Measurements from ENCODE around the gene PARN. TPM values are rescaled to one million over a fixed set of nuclear protein-coding genes. Genes with fewer than 3 reads are reported as not detected.
"Not testable (repeated sequence)": the region's sequence is repeated elsewhere in the genome, so short reads cannot be mapped to it uniquely, and the experiment has no call there.

PARN gene
- total RNA-seq, 1 donor from 2014 or later = 24.5 TPM

- Histone ChIP-seq H3K4me1 (ENCODE audit: control insufficient read depth in 3 of 3, insufficient read depth in 3 of 3, low read length in 3 of 3) (peaks cover 26 to 31% (median 29%) of the 10 kb centered on the region in 3 donors), H3K36me3 (ENCODE audit: control insufficient read depth in 3 of 3, insufficient read depth in 3 of 3, low read length in 3 of 3) (peaks cover under 1 to 7% (median 1%) of the 10 kb centered on the region in 3 donors), H3K9me3 (ENCODE audit: control insufficient read depth in 3 of 3, low read length in 3 of 3) (no peaks in the 10 kb centered on the region), H3K4me3 (ENCODE audit: low read length in 3 of 3) (peak within 1 kb of the TSS; percentile 90 to 96 (median 93)), H3K27me3 (ENCODE audit: control insufficient read depth in 3 of 3, insufficient read depth in 3 of 3, low read length in 3 of 3) (no peaks in the 10 kb centered on the region), H3K9ac (ENCODE audit: low read depth in 1 of 3, low read length in 3 of 3) (peak within 1 kb of the TSS; percentile 93 to 99 (median 94)), H3K27ac (ENCODE audit: low read depth, low read length) (peak within 1 kb of the TSS; percentile 95)
Observed at GRCh38 chr16:14632693-14633569, 2.9 kb upstream of the PARN start, which contains the start of gene BFAR. BFAR (plus strand) TSS chr16:14632951; CDS start chr16:14644347, 11,396 bp downstream.

- peak overlapping the region; percentile 30 to 99 (median 98) for H3K9ac ChIP-seq (ENCODE audit: low read depth in 1 of 3, low read length in 3 of 3)
- H3K9me3 ChIP-seq (ENCODE audit: control insufficient read depth in 3 of 3, low read length in 3 of 3); H3K27me3 ChIP-seq (ENCODE audit: control insufficient read depth in 3 of 3, insufficient read depth in 3 of 3, low read length in 3 of 3): not testable (repeated sequence)
- peak overlapping the region; percentile 74 to 93 (median 90) for H3K4me3 ChIP-seq (ENCODE audit: low read length in 3 of 3)
- peak overlapping the region; percentile 92 for H3K27ac ChIP-seq (ENCODE audit: low read depth, low read length)
- peaks cover 26 to 31% (median 29%) of the 10 kb centered on the region in 3 donors for H3K4me1 ChIP-seq (ENCODE audit: control insufficient read depth in 3 of 3, insufficient read depth in 3 of 3, low read length in 3 of 3)
- H3K36me3 ChIP-seq (ENCODE audit: control insufficient read depth in 3 of 3, insufficient read depth in 3 of 3, low read length in 3 of 3) = peaks cover 1 to 22% (median 21%) of the 10 kb centered on the region in 3 donors
Observed at GRCh38 chr16:14630620-14631330, 715 bp upstream of the PARN start.

GRCh38 chr16:14629612-14629918 lies 495 bp downstream of the PARN start:
- Histone ChIP-seq H3K27ac (ENCODE audit: low read depth, low read length) (peak overlapping the region; percentile 92), H3K4me1 (ENCODE audit: control insufficient read depth in 3 of 3, insufficient read depth in 3 of 3, low read length in 3 of 3) (peaks cover 25 to 29% (median 27%) of the 10 kb centered on the region in 3 donors), H3K9ac (ENCODE audit: low read depth in 1 of 3, low read length in 3 of 3) (peak overlapping the region; percentile 97 to 99 (median 98)), H3K27me3 (ENCODE audit: control insufficient read depth in 3 of 3, insufficient read depth in 3 of 3, low read length in 3 of 3) (no peaks in the 10 kb centered on the region), H3K36me3 (ENCODE audit: control insufficient read depth in 3 of 3, insufficient read depth in 3 of 3, low read length in 3 of 3) (peaks cover 10 to 30% (median 28%) of the 10 kb centered on the region in 3 donors), H3K9me3 (ENCODE audit: control insufficient read depth in 3 of 3, low read length in 3 of 3) (no peaks in the 10 kb centered on the region), H3K4me3 (ENCODE audit: low read length in 3 of 3) (peak overlapping the region; percentile 89 to 93 (median 90))

GRCh38 chr16:14628806-14629611 lies 1.1 kb downstream of the PARN start:
- no peaks in the 10 kb centered on the region for H3K9me3 ChIP-seq (ENCODE audit: control insufficient read depth in 3 of 3, low read length in 3 of 3)
- peaks cover 13 to 33% (median 30%) of the 10 kb centered on the region in 3 donors for H3K36me3 ChIP-seq (ENCODE audit: control insufficient read depth in 3 of 3, insufficient read depth in 3 of 3, low read length in 3 of 3)
- no peaks in the 10 kb centered on the region for H3K27me3 ChIP-seq (ENCODE audit: control insufficient read depth in 3 of 3, insufficient read depth in 3 of 3, low read length in 3 of 3)
- H3K9ac ChIP-seq (ENCODE audit: low read depth in 1 of 3, low read length in 3 of 3) = peak overlapping the region; percentile 97 to 99 (median 98)
- peak overlapping the region; percentile 92 for H3K27ac ChIP-seq (ENCODE audit: low read depth, low read length)
- peak overlapping the region; percentile 89 to 93 (median 90) for H3K4me3 ChIP-seq (ENCODE audit: low read length in 3 of 3)
- peaks cover 20 to 25% (median 23%) of the 10 kb centered on the region in 3 donors for H3K4me1 ChIP-seq (ENCODE audit: control insufficient read depth in 3 of 3, insufficient read depth in 3 of 3, low read length in 3 of 3)

- peaks cover 12 to 16% (median 15%) of the 10 kb centered on the region in 3 donors for H3K4me1 ChIP-seq (ENCODE audit: control insufficient read depth in 3 of 3, insufficient read depth in 3 of 3, low read length in 3 of 3)
- H3K4me3 ChIP-seq (ENCODE audit: low read length in 3 of 3) = no peak overlapping the region
- no peaks in the 10 kb centered on the region for H3K27me3 ChIP-seq (ENCODE audit: control insufficient read depth in 3 of 3, insufficient read depth in 3 of 3, low read length in 3 of 3)
- H3K36me3 ChIP-seq (ENCODE audit: control insufficient read depth in 3 of 3, insufficient read depth in 3 of 3, low read length in 3 of 3) = peaks cover 20 to 37% (median 34%) of the 10 kb centered on the region in 3 donors
- no peak overlapping the region for H3K27ac ChIP-seq (ENCODE audit: low read depth, low read length)
- no peak overlapping the region for H3K9ac ChIP-seq (ENCODE audit: low read depth in 1 of 3, low read length in 3 of 3)
- H3K9me3 ChIP-seq (ENCODE audit: control insufficient read depth in 3 of 3, low read length in 3 of 3) = no peaks in the 10 kb centered on the region
Observed at GRCh38 chr16:14627078-14627477, 3.0 kb downstream of the PARN start.

- Histone ChIP-seq H3K4me3 (ENCODE audit: low read length in 3 of 3) (no peak overlapping the region), H3K9ac (ENCODE audit: low read depth in 1 of 3, low read length in 3 of 3) (no peak overlapping the region), H3K36me3 (ENCODE audit: control insufficient read depth in 3 of 3, insufficient read depth in 3 of 3, low read length in 3 of 3) (peaks cover 19 to 31% (median 21%) of the 10 kb centered on the region in 3 donors), H3K9me3 (ENCODE audit: control insufficient read depth in 3 of 3, low read length in 3 of 3) (no peaks in the 10 kb centered on the region), H3K27ac (ENCODE audit: low read depth, low read length) (no peak overlapping the region), H3K4me1 (ENCODE audit: control insufficient read depth in 3 of 3, insufficient read depth in 3 of 3, low read length in 3 of 3) (no peaks in the 10 kb centered on the region), H3K27me3 (ENCODE audit: control insufficient read depth in 3 of 3, insufficient read depth in 3 of 3, low read length in 3 of 3) (no peaks in the 10 kb centered on the region)
Observed at GRCh38 chr16:14618566-14618965, 11.5 kb downstream of the PARN start.

- Histone ChIP-seq H3K9me3 (ENCODE audit: control insufficient read depth in 3 of 3, low read length in 3 of 3) (no peaks in the 10 kb centered on the region), H3K36me3 (ENCODE audit: control insufficient read depth in 3 of 3, insufficient read depth in 3 of 3, low read length in 3 of 3) (peaks cover 20 to 43% (median 29%) of the 10 kb centered on the region in 3 donors), H3K27me3 (ENCODE audit: control insufficient read depth in 3 of 3, insufficient read depth in 3 of 3, low read length in 3 of 3) (no peaks in the 10 kb centered on the region), H3K4me3 (ENCODE audit: low read length in 3 of 3) (no peak overlapping the region), H3K4me1 (ENCODE audit: control insufficient read depth in 3 of 3, insufficient read depth in 3 of 3, low read length in 3 of 3) (no peaks in the 10 kb centered on the region), H3K27ac (ENCODE audit: low read depth, low read length) (no peak overlapping the region), H3K9ac (ENCODE audit: low read depth in 1 of 3, low read length in 3 of 3) (no peak overlapping the region)
Observed at GRCh38 chr16:14616280-14616679, 13.8 kb downstream of the PARN start.

- Histone ChIP-seq H3K4me3 (ENCODE audit: low read length in 3 of 3) (no peak overlapping the region), H3K9ac (ENCODE audit: low read depth in 1 of 3, low read length in 3 of 3) (no peak overlapping the region), H3K9me3 (ENCODE audit: control insufficient read depth in 3 of 3, low read length in 3 of 3) (no peaks in the 10 kb centered on the region), H3K4me1 (ENCODE audit: control insufficient read depth in 3 of 3, insufficient read depth in 3 of 3, low read length in 3 of 3) (no peaks in the 10 kb centered on the region), H3K27ac (ENCODE audit: low read depth, low read length) (no peak overlapping the region), H3K27me3 (ENCODE audit: control insufficient read depth in 3 of 3, insufficient read depth in 3 of 3, low read length in 3 of 3) (no peaks in the 10 kb centered on the region), H3K36me3 (ENCODE audit: control insufficient read depth in 3 of 3, insufficient read depth in 3 of 3, low read length in 3 of 3) (peaks cover 30 to 50% (median 38%) of the 10 kb centered on the region in 3 donors)
Observed at GRCh38 chr16:14613991-14614390, 16.1 kb downstream of the PARN start.

GRCh38 chr16:14611660-14612059 lies 18.4 kb downstream of the PARN start:
- Histone ChIP-seq H3K27ac (ENCODE audit: low read depth, low read length) (no peak overlapping the region), H3K27me3 (ENCODE audit: control insufficient read depth in 3 of 3, insufficient read depth in 3 of 3, low read length in 3 of 3) (no peaks in the 10 kb centered on the region), H3K4me1 (ENCODE audit: control insufficient read depth in 3 of 3, insufficient read depth in 3 of 3, low read length in 3 of 3) (no peaks in the 10 kb centered on the region), H3K36me3 (ENCODE audit: control insufficient read depth in 3 of 3, insufficient read depth in 3 of 3, low read length in 3 of 3) (peaks cover 37 to 66% (median 51%) of the 10 kb centered on the region in 3 donors), H3K9ac (ENCODE audit: low read depth in 1 of 3, low read length in 3 of 3) (no peak overlapping the region), H3K9me3 (ENCODE audit: control insufficient read depth in 3 of 3, low read length in 3 of 3) (no peaks in the 10 kb centered on the region), H3K4me3 (ENCODE audit: low read length in 3 of 3) (no peak overlapping the region)

Measured in skeletal muscle tissue (tissue), 4 donors.